Neural cell (in vitro differentiated cells): Measurements from ENCODE around the gene RAD50. TPM values are rescaled to one million over a fixed set of nuclear protein-coding genes. Genes with fewer than 3 reads are reported as not detected.

Experiments used
- H2AFZ ChIP-seq: fragments of 200-600, 300-800 bp; sonication (generic), shearing (Covaris generic); 2 replicates; pipeline ENCODE4 v1.6.0; 2014; ENCODE audit warnings: low read depth, mild to moderate bottlenecking, antibody characterized with exemption, low read length, moderate library complexity
- H3F3A ChIP-seq: fragments of 200-600 bp; shearing (Covaris generic); 2 replicates; pipeline ENCODE4 v1.6.1; 2016; ENCODE audit warnings: mild to moderate bottlenecking, moderate library complexity, mixed read lengths, antibody characterized with exemption, low read length; ENCODE audit not compliant: insufficient read depth, poor library complexity, severe bottlenecking
- H3K27ac ChIP-seq: fragments of 200-600, 300-800 bp; sonication (generic), shearing (Covaris generic); 2 replicates; pipeline ENCODE4 v1.5.1; 2014; ENCODE audit warnings: mild to moderate bottlenecking, low read length, moderate library complexity
- H3K27me3 ChIP-seq: fragments of 300-800, 200-600 bp; sonication (generic), shearing (Covaris generic); 2 replicates; pipeline ENCODE4 v1.6.0; 2014; ENCODE audit warnings: mild to moderate bottlenecking, low read depth, low read length, moderate library complexity; ENCODE audit not compliant: insufficient read depth
- H3K36me3 ChIP-seq: fragments of 300-800, 200-600 bp; sonication (generic), shearing (Covaris generic); 2 replicates; pipeline ENCODE4 v1.5.1; 2014; ENCODE audit warnings: mild to moderate bottlenecking, antibody characterized with exemption, low read length, moderate library complexity; ENCODE audit not compliant: insufficient read depth
- H3K4me2 ChIP-seq: fragments of 300-800, 200-600 bp; sonication (generic), shearing (Covaris generic); 2 replicates; pipeline ENCODE4 v1.6.0; 2014; ENCODE audit warnings: mild to moderate bottlenecking, low read length
- H3K4me3 ChIP-seq: fragments of 300-800, 200-600 bp; sonication (generic), shearing (Covaris generic); 2 replicates; pipeline ENCODE4 v1.5.1; 2014; ENCODE audit warnings: mild to moderate bottlenecking, low read length, moderate library complexity
- H3K79me2 ChIP-seq: fragments of 200-600 bp; shearing (Covaris generic); replicated peaks from 2 replicates; pipeline ENCODE4 v1.6.0; 2014; ENCODE audit warnings: mild to moderate bottlenecking, low read length, moderate library complexity; ENCODE audit not compliant: insufficient read depth
- H3K9ac ChIP-seq: fragments of 300-800, 200-600 bp; sonication (generic), shearing (Covaris generic); 2 replicates; pipeline ENCODE4 v1.6.1; 2016; ENCODE audit warnings: mild to moderate bottlenecking, low read length, mixed read lengths
- H3K9me2 ChIP-seq: fragments of 200-600 bp; shearing (Covaris generic); 2 replicates; pipeline ENCODE4 v1.6.1; 2016; ENCODE audit warnings: mild to moderate bottlenecking, low read length, mixed read lengths; ENCODE audit not compliant: insufficient read depth
- H3K9me3 ChIP-seq: fragments of 200-600, 300-800 bp; sonication (generic), shearing (Covaris generic); 2 replicates; pipeline ENCODE4 v1.6.1; 2016; ENCODE audit warnings: mild to moderate bottlenecking, mixed run types, low read length, moderate library complexity, mixed read lengths
- H4K20me1 ChIP-seq: fragments of 200-600 bp; shearing (Covaris generic); 2 replicates; pipeline ENCODE4 v1.6.1; 2016; ENCODE audit warnings: mild to moderate bottlenecking, mixed run types; ENCODE audit not compliant: insufficient read depth
- EP300 ChIP-seq: fragments of 450-650 bp; conservative IDR thresholded peaks from 2 replicates; pipeline ENCODE4 v1.6.1; 2014; ENCODE audit warnings: antibody characterized with exemption, mild to moderate bottlenecking, moderate library complexity; ENCODE audit not compliant: poor library complexity, severe bottlenecking
- POLR2AphosphoS5 ChIP-seq: IDR thresholded peaks from 2 replicates; pipeline ENCODE4 v1.6.1; 2012
- RAD21 ChIP-seq: fragments of 450-650 bp; conservative IDR thresholded peaks from 2 replicates; pipeline ENCODE4 v1.6.1; 2014; ENCODE audit warnings: antibody characterized with exemption, mild to moderate bottlenecking, moderate library complexity
- SMC3 ChIP-seq: fragments of 450-650 bp; conservative IDR thresholded peaks from 2 replicates; pipeline ENCODE4 v1.6.1; 2014; ENCODE audit warnings: antibody characterized with exemption, mild to moderate bottlenecking, moderate library complexity; ENCODE audit not compliant: poor library complexity
- polyA plus RNA-seq: library from polyadenylated mRNA; depleted of rRNA; stranded (reverse); fragments of >200 nt; gene quantifications from 2 replicates; pipeline ENCODE4 v1.2.3, GENCODE V29; 2014
- TF ChIP-seq, protein P1 (sequence below): IDR thresholded peaks from 2 replicates; pipeline ENCODE4 v1.6.1; 2012; ENCODE audit warnings: borderline replicate concordance
- TF ChIP-seq, protein P2 (sequence below): fragments of 450-650 bp; IDR thresholded peaks from 2 replicates; pipeline ENCODE4 v1.5.1; 2014; ENCODE audit warnings: antibody characterized with exemption, mild to moderate bottlenecking, moderate library complexity; ENCODE audit not compliant: poor library complexity, severe bottlenecking

RAD50 gene
- polyA plus RNA-seq, 1 donor from 2014 or later = 6.7 TPM

DNA sequence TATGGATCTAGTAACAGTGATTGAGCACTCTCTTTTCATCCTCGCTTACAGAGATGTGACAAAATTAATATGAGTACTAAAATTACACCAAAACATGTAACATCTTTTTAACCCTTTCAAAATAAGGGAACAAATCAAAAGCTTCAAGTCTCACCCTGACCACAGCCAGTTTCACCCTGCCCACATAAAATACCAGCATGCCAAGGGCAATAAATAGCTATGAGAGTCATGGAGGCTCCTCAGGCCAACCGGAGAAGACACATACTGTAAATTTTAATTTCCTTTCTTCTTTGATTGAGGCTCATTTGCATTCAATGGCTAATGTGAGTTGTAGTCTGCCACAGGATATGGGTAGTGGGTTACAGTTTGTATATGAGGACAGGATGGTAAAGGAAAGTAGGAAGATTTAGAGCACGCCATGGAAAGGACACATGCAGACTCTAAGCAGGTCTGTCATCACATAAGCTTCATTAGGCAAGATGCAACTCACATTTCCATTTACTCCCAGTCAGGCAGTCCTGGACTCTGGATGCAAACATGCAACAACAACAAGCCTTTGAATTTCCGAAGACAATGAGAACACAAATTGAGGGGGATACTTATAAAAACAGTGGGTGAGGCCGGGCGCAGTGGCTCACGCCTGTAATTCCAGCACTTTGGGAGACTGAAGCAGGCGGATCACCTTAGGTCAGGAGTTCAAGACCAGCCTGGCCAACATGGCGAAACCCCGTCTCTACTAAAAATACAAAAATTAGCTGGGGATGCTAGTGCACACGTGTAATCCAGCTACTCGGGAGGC lies 128.3 kb downstream of the RAD50 start:
- H3K9ac ChIP-seq = no peak overlapping the region
- H3F3A ChIP-seq = no peaks in the 10 kb centered on the region
- H4K20me1 ChIP-seq = no peaks in the 10 kb centered on the region
- H3K9me3 ChIP-seq = no peaks in the 10 kb centered on the region
- no peaks in the 10 kb centered on the region for H3K27me3 ChIP-seq
- no peak overlapping the region for H3K4me2 ChIP-seq
- TF ChIP-seq, protein P1, sequence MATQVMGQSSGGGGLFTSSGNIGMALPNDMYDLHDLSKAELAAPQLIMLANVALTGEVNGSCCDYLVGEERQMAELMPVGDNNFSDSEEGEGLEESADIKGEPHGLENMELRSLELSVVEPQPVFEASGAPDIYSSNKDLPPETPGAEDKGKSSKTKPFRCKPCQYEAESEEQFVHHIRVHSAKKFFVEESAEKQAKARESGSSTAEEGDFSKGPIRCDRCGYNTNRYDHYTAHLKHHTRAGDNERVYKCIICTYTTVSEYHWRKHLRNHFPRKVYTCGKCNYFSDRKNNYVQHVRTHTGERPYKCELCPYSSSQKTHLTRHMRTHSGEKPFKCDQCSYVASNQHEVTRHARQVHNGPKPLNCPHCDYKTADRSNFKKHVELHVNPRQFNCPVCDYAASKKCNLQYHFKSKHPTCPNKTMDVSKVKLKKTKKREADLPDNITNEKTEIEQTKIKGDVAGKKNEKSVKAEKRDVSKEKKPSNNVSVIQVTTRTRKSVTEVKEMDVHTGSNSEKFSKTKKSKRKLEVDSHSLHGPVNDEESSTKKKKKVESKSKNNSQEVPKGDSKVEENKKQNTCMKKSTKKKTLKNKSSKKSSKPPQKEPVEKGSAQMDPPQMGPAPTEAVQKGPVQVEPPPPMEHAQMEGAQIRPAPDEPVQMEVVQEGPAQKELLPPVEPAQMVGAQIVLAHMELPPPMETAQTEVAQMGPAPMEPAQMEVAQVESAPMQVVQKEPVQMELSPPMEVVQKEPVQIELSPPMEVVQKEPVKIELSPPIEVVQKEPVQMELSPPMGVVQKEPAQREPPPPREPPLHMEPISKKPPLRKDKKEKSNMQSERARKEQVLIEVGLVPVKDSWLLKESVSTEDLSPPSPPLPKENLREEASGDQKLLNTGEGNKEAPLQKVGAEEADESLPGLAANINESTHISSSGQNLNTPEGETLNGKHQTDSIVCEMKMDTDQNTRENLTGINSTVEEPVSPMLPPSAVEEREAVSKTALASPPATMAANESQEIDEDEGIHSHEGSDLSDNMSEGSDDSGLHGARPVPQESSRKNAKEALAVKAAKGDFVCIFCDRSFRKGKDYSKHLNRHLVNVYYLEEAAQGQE = no peak
- TF ChIP-seq EP300 (no peak), RAD21 (no peak), POLR2AphosphoS5 (no peak)
- no peak overlapping the region for H2AFZ ChIP-seq
- no peaks in the 10 kb centered on the region for H3K9me2 ChIP-seq
- no peaks in the 10 kb centered on the region for H3K36me3 ChIP-seq
- no peak overlapping the region for H3K27ac ChIP-seq
- no peak overlapping the region for H3K4me3 ChIP-seq
- H3K79me2 ChIP-seq = no peaks in the 10 kb centered on the region

DNA sequence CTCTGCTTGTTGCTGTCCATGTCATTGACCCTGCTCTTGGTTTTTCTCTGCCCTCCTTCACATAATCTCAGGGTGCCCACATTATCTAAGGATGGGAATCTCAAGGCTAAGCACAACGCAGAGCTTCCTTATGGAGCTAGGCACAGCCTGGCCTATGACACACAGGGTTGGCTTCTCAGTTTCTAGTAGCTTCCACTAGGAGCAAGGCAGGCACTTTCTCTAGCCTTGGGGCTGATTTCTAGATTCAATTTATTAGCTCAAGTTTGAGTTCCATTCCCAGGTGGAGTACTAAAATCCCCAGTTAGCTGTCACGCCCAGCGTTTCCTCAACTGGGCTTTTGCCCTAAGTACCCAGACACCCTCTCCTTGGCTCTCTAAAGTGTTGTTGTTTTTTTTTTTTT lies 129.4 kb downstream of the RAD50 start:
- Histone ChIP-seq H3K4me2 (no peak overlapping the region), H3F3A (no peaks in the 10 kb centered on the region), H4K20me1 (no peaks in the 10 kb centered on the region), H3K27ac (no peak overlapping the region), H3K79me2 (no peaks in the 10 kb centered on the region), H3K9me2 (no peaks in the 10 kb centered on the region), H3K4me3 (no peak overlapping the region), H3K9ac (no peak overlapping the region), H3K27me3 (no peaks in the 10 kb centered on the region), H2AFZ (no peak overlapping the region), H3K36me3 (no peaks in the 10 kb centered on the region), H3K9me3 (no peaks in the 10 kb centered on the region)
- TF ChIP-seq, protein P1 = no peak
- TF ChIP-seq, protein P2, sequence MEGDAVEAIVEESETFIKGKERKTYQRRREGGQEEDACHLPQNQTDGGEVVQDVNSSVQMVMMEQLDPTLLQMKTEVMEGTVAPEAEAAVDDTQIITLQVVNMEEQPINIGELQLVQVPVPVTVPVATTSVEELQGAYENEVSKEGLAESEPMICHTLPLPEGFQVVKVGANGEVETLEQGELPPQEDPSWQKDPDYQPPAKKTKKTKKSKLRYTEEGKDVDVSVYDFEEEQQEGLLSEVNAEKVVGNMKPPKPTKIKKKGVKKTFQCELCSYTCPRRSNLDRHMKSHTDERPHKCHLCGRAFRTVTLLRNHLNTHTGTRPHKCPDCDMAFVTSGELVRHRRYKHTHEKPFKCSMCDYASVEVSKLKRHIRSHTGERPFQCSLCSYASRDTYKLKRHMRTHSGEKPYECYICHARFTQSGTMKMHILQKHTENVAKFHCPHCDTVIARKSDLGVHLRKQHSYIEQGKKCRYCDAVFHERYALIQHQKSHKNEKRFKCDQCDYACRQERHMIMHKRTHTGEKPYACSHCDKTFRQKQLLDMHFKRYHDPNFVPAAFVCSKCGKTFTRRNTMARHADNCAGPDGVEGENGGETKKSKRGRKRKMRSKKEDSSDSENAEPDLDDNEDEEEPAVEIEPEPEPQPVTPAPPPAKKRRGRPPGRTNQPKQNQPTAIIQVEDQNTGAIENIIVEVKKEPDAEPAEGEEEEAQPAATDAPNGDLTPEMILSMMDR = no peak
- TF ChIP-seq RAD21 (no peak), POLR2AphosphoS5 (no peak), EP300 (no peak), SMC3 (no peak)
